GM18519 (cell line): ENCODE data around the gene ARL16.
A peak's percentile ranks its signal among the peaks of the same experiment; 100 is the strongest.

Source experiments
- ATAC-seq: cut with Tn5 transposase; IDR thresholded peaks from one replicate; pipeline ENCODE4 v1.9.1; 2021; ENCODE audit warnings: mild to moderate bottlenecking, moderate library complexity; ENCODE audit not compliant: unreplicated experiment, low FRiP score

ARL16 gene

DNA sequence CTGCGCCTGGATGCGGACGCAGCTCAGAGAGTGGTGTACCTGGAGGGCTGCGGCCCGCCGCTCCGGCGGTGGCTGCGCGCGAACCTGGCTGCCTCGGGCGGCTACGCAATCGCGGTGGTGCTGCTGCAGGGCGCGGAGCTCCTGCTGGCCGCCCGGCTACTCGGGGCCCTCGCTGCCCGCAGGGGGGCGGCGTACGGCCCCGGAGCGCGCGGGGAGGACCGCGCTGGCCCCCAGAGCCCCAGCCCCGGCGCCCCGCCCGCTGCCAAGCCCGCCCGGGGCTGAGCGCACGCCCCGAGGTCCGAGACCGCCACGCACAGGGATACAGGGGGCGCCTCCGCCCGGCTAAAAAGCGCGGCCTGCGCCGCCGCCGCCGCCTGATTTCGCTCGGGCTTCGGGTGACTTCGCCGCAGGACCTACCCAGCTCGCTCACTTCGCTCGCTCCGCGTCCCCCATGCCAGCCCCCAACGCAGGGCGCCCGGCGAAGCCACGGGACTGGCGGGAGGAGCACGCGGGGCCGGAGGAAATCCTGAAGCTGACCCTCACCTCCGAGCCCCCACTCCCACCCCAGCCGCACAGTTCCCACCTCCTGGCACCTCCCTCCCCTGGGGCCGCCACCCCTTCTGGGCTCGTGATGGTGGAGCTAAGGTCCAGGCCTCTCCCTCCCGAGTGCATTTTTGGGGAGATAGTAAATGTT lies 35.4 kb downstream of the ARL16 start:
- no peak for ATAC-seq

DNA sequence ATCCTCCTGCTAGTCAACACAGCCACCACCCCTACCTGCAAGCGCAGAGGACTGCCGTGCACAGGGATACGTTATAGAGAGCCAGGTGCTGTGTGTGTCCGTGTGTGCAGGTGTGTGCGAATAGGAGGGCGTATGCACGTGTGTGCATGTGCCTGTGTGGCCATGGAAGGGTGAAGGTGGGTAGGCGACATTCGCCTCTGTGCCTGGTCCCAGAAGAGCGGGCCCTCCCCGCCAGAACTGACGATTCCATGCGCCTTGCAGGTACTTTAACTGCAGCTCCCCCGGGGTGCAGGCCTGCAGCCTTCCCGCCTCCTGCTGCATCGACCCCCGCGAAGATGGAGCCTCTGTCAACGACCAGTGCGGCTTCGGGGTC lies 36.0 kb downstream of the ARL16 start:
- ATAC-seq: no peak

DNA sequence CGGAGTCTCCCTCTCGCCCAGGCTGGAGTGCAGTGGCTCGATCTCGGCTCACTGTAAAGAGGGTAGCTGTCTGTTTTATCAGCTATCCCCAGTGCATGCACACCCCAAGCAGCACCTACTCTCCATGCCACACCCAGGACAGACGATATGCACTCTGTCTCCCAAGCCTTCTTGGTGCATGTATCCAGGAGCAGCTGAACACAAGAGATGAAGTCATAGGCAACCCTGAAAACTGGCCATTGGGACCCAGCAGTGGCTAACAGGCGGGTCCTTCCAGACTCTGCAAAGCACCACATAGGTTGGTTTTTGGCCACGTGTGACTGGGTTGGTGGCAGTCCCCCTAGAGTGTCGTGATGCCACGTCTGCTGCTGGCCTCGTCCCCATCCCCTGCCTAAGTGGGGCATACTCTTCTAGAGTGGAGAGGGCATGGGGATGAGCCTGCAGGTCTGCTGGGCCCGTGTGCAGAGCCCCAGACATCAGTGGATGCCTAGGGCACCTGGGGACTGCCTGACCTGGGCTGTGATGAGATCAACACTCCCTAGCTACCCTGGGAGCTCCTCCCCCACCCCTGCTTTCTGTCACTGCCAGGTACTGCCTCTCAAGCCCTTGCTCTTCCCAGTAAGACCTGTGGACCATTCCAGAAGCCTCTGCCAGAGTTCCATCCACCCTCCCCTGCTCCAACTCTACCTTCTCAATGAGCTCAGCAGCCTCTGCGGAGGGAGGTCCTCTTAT lies 36.6 kb downstream of the ARL16 start:
- no peak for ATAC-seq

DNA sequence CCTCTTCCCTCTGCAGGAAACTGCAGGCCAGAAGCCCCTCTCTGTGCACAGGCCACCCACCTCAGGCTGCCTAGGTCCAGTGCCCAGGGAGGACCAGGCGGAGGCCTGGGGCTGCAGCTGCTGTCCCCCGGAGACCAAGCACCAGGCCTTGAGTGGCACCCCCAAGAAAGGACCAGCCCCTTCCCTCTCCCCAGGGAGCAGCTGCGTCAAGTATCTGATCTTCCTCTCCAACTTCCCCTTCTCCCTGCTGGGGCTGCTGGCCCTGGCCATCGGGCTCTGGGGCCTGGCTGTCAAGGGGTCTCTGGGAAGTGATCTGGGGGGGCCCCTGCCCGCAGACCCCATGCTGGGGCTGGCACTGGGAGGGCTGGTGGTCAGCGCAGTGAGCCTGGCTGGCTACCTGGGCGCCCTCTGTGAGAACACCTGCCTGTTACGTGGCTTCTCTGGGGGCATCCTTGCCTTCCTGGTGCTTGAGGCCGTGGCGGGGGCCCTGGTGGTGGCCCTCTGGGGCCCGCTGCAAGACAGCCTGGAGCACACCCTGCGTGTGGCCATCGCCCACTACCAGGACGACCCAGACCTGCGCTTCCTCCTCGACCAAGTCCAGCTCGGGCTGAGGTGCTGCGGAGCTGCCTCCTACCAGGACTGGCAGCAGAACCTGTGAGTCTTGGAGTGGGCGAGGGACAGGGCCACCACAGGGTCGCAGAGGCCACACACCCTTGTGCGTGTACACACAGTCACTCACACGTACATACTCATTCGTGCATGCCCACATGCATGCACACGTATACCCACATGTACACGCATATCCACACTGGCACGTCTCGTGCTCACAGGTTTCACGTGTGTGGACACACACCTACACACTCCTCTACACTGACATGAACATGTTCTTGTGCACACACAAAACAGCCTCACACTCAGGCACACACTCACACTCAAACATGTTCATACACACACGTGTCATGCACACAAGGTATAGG lies 38.3 kb downstream of the ARL16 start:
- ATAC-seq: no peak

DNA sequence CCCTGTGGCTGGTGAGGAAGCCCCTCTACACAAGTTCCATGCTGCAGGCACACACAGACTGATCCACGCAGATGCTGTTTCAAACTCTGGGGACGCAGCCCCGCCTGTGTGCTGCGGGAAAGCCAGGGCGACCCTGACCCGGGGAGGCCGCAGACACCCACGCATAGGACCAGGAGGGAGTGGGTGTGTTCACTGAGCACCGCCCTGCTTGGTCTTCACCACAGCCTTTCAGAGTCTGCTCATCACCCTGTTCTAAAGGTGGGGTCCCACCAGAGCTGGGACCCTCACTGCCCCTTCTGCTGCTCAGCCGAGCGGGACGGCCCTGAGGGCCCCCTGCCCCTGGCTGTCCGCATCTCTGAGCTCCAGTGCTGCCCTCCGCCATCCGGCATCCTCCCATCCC lies 39.1 kb downstream of the ARL16 start:
- ATAC-seq: no peak

DNA sequence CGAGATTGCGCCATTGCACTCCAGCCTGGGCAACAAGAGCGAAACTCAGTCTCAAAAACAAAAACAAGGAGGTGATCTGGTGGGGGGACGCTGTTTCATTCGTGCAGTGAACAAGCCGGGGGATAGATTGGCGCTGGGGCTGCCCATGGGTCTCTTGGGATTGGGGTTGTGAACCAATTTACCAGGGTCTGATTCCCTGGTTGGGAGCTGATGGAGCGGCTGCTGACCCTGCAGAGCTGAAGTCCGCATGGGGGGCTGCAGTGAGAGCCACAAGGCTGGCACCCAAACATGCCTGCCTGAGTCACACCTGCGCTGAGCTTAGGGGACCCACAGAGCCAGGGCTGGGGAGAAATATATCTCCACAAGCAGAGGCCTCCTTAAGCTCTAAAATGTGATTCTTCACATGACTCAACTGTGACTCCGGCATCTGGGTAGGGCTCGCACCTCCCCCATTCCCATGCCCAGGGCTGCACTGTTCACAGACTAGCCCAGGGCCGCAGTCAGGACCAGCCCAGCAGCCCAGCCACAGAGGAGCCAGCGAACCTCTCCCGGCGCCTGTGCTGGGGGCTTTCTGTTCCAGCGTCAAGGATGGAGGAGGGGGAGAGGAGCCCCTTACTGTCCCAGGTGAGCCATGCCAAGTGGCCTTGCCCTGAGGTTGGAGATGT lies 41.6 kb downstream of the ARL16 start:
- no peak for ATAC-seq

DNA sequence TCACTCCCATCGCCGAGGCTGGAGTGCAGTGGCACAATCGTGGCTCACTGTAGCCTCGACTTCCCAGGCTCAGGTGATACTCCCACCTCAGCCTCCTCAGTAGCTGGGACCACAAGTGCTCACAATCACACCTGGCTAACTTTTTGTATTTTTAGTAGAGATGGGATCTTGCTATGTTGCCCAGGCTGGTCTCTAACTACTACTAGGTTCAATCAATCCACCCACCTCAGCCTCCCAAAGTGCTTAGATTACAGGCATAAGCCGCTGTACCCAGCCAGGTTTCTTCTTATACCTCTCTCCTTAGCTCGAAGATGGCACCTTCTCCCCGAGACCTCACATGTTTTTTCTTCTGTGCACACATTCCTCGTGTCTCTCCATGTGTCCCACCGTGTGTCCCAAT lies 43.6 kb downstream of the ARL16 start:
- ATAC-seq: no peak

DNA sequence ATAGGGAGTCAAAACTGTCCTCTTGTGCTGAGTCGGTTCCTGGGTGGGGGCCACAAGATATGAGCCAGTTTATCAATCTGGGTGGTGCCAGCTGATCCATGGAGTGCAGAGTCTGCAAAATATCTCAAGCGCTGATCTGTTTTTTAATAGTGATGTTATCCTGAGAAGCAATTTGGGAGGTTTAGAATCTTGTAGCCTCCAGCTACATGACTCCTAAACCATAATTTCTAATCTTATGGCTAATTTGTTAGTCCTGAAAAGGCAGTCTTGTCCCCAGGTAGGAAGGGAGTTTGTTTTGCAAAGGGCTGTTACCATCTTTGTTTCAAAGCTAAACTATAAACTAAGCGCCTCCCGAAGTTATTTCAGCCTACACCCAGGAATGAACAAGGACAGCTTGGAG lies 44.9 kb downstream of the ARL16 start:
- no peak for ATAC-seq

DNA sequence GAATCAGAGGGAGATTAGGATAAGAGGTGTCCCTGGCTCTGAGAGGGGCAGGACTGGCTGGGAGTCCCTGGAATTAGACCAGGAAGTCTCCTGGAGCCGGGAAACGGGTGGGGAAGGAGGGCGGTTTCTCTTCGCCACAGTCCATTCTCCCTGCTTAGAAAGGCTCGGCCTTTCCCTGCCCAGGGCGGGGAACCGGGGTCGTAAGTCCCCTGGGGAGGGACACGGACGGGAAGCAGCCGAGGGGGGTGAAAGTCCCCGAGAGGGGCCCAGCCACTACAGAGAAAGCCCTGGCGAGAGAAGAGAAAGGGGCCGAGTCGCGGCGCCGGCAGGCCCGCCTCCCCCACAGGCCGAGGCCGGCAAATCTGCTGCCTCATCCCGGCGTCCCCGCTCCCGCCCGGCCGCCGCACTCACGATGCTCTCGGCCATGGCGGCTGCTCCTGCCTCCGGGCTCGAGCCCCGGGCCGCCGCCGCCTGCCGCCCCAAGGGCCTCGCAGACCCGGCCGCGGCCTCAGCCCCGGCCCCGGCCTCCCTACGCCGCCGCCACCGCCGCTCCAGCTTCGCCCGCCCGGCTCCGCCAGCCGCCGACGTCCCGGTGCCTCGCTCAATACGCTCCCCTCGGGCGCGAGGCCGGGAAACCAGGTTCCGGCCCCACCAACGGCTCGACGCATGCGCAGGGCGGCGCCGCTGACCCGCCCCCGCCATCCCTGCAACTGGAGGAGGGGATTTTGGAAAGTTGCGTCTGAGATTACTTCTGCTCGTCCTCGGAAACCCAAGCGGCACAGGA lies 46.9 kb downstream of the ARL16 start, which contains the start of the genes NPLOC4 and TSPAN10:
Gene NPLOC4 (minus strand): TSS at position 608 of the 784 bp plus-strand sequence. CDS start 182 bp downstream, at position 426.
Gene TSPAN10 (plus strand): TSS at position 692 of the 784 bp plus-strand sequence. CDS start 5,217 bp downstream, outside the sequence.
- ATAC-seq: peak; percentile 52

DNA sequence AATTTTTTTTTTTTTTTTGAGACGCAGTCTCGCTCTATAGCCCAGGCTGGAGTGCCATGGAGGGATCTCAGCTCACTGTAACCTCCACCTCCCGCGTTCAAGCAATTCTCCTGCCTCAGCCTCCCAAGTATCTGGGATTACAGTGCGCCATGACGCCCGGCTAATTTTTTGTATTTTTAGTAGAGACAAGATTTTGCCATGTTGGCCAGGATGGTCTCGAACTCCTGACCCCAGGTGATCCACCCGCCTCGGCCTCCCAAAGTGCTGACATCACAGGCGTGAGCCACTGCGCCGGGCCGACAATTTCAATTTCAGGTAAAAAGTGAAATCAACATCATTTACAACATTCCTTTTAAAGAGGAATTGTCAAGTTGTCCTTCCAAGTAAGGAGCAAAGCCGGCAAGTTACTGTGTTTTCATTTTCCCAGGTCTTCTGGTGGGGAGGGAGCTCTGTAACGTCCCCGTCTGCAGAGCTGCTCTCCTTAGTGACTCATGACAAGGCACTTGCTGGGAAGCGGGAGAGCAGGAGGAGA lies 47.6 kb downstream of the ARL16 start:
- ATAC-seq: no peak

DNA sequence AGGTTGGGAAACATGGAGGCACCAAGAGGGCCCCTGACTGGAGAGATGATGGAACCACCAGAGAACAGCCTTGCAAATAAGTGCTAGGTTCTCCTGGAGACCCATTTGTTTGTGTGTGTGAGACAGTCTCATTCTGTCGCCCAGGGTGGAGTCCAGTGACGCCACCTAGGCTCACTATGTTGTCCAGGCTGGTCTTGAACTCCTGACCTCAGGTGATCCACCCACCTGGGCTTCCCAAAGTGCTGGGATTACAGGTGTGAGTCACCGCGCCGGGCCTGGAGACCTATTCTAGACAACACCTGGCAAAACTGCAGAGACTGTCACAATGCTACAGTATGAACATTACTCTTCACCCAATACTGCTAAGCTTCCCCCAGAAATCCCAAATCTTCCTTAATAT lies 48.2 kb downstream of the ARL16 start:
- ATAC-seq: no peak

DNA sequence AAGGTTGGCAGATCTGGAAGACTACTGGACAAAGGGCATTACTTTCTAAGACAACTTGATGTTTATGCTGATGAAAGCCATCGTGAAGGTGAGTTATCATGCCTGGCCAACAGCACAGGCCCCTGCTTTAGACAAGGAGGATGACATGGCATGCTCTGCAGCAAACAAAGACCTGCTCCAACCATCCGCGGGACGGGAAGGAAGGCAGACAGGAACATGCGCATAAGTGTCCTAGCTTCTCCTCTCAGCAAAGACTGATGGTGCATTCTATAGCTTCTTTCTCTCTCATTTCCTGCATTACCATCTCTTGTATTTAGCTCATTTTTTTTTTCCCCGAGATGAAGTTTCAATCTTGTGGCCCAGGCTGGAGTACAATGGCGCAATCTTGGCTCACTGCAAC lies 52.1 kb downstream of the ARL16 start:
- ATAC-seq: no peak
